Loucy (cell line): ENCODE results near the gene HTR2C.

Experiments
- EZH2phosphoT487 ChIP-seq: fragments of 200-600 bp; IDR thresholded peaks from 2 replicates; pipeline ENCODE4 v1.6.1; 2018; ENCODE audit warnings: antibody characterized with exemption, mild to moderate bottlenecking, moderate library complexity, borderline replicate concordance
- TF ChIP-seq, protein P1 (sequence below): fragments of 200-600 bp; sonication (generic); conservative IDR thresholded peaks from 2 replicates; pipeline ENCODE4 v1.5.1; 2014; ENCODE audit warnings: mild to moderate bottlenecking, antibody characterized with exemption, low read length

DNA sequence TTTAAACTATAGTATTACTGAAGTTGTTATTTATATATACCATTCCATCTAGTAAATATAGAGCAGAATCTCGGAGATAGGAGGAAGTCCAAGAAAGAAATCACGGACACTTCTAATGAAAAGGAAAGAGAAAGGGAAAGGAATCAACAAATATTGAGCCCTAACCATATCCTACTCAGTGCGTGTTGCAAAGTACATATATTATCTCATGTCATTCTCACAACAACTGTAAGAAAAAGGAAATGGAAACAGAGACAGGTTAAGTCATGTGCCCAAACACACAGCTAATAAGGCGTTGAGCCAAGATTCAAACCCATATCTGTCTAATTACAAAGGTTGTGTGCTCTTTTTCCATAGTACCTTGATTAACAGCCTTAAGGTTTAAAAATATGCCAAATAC lies 16.0 kb downstream of the HTR2C start:
- TF ChIP-seq, protein P1, sequence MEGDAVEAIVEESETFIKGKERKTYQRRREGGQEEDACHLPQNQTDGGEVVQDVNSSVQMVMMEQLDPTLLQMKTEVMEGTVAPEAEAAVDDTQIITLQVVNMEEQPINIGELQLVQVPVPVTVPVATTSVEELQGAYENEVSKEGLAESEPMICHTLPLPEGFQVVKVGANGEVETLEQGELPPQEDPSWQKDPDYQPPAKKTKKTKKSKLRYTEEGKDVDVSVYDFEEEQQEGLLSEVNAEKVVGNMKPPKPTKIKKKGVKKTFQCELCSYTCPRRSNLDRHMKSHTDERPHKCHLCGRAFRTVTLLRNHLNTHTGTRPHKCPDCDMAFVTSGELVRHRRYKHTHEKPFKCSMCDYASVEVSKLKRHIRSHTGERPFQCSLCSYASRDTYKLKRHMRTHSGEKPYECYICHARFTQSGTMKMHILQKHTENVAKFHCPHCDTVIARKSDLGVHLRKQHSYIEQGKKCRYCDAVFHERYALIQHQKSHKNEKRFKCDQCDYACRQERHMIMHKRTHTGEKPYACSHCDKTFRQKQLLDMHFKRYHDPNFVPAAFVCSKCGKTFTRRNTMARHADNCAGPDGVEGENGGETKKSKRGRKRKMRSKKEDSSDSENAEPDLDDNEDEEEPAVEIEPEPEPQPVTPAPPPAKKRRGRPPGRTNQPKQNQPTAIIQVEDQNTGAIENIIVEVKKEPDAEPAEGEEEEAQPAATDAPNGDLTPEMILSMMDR: no peak
- no peak for TF ChIP-seq EZH2phosphoT487
